Fibroblast of gingiva (primary cell): ENCODE results near the gene COL17A1.

ENCODE experiments used
- DNase-seq: peaks from one replicate; pipeline ENCODE4 v3.0.0-alpha.2; 2011; ENCODE audit warnings: low read depth

Gene COL17A1

GRCh38 chr10:104096692-104097091 lies 11.0 kb upstream of the COL17A1 start:
- no peak for DNase-seq

- DNase-seq = no peak
Observed at GRCh38 chr10:104092749-104093148, 7.1 kb upstream of the COL17A1 start.

GRCh38 chr10:104090611-104091010 lies 4.9 kb upstream of the COL17A1 start:
- no peak for DNase-seq

DNA sequence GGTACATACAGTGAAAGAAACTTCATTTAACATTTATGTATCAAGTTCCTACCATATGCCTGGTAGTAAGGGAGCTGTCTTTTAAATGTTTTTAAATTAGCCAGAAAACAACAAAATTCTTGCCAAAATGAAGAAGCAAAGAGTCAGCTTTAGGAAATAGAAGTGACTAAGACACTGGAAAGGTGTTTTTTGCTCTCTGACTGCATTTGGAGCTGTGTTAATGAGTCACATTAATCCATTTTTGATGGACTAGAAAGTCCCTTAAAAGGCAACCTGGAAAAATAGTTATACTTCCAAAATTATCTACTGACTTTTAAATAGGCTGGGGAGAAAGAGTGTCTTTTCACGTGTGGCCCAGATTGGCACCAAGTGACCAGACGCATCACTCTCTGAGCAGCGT lies 3.9 kb upstream of the COL17A1 start:
- no peak for DNase-seq

- no peak for DNase-seq
Observed at GRCh38 chr10:104088239-104088638, 2.6 kb upstream of the COL17A1 start.

- DNase-seq = no peak
Observed at GRCh38 chr10:104084482-104085142, 1.1 kb downstream of the COL17A1 start.

DNA sequence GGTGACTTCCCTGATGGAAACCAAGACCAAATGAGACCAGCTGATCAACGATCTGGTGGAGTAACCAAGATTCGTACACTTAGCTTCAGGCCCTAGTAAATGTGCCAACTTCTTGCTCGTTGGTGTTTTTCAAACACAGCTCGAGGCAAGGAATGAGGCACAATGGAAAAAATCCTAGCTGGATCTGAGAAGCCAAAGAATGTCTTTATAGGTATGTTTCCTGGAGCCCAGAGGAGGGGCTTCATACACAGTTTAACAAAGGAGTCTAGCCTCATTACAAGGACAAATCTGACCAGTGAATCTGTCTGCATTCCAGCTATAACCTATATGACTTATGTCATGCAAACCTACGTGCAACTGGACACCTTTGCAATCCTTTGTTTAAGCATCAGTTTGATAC lies 3.7 kb downstream of the COL17A1 start:
- DNase-seq = no peak

DNA sequence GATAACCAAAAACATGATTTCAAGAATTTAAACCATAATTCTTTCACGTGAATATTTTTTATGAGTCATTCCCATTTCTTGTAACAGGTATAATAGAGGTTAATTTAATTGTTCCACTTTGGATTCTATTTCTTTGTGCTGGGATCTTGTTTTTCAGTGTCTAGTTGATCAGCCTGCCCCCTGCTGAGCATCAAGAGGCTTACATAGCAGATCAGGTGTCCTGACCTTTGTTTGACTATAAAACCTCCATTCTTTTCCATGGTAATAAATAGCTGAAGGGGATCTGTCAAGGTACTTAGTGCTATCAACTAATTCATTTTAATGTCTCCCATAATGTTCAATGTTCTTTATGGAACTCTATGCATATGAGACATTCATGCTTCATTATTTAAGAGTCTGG lies 4.9 kb downstream of the COL17A1 start:
- no peak for DNase-seq

- DNase-seq = no peak
Observed at GRCh38 chr10:104077663-104078151, 8.0 kb downstream of the COL17A1 start.

GRCh38 chr10:104077247-104077646 lies 8.4 kb downstream of the COL17A1 start:
- peak; percentile 8 for DNase-seq

DNA sequence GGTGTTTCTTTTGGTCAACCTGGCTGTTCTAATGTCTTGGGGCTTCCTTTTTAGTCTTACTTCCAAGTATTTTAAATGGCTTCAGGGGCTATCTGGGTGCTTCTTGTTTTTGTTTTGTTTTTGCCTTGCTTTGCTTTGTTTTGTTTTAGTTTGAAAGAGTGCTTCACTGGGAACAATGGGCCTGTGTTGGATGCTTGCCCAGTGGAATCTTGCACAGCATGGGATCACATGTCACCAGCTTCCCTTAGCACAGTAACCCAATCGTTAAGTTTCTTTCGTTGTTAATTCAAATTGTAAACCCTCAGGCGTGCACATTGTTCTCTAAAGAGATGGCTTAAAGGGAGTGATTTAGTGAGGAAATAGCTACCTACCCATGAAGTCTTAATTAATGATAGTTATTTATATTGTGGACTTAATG lies 8.9 kb downstream of the COL17A1 start:
- peak; percentile 71 for DNase-seq

- no peak for DNase-seq
Observed at GRCh38 chr10:104074505-104074904, 11.2 kb downstream of the COL17A1 start.

DNA sequence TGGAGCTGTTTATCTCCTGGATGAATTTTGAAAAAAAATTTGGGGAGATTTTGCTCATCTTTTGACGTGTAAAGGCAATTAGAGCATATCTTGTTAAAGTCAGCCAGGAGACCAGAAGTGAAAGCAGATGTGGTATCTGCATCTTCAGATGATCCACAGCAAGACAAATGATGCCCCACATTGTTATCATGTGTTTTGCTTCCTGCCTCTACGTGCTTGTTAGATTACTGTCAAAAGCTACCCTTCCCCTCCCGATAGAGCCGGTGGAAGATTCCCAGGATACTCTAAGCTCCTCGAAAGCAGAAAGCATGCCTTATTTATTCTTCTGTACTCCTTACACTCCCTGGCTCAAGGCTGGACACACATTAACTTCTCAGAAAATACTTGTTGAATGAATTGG lies 12.9 kb downstream of the COL17A1 start:
- DNase-seq = no peak

- DNase-seq = no peak
Observed at GRCh38 chr10:104069613-104070012, 16.1 kb downstream of the COL17A1 start.

- DNase-seq = no peak
Observed at GRCh38 chr10:104067525-104067924, 18.2 kb downstream of the COL17A1 start.

- no peak for DNase-seq
Observed at GRCh38 chr10:104066945-104067344, 18.7 kb downstream of the COL17A1 start.

DNA sequence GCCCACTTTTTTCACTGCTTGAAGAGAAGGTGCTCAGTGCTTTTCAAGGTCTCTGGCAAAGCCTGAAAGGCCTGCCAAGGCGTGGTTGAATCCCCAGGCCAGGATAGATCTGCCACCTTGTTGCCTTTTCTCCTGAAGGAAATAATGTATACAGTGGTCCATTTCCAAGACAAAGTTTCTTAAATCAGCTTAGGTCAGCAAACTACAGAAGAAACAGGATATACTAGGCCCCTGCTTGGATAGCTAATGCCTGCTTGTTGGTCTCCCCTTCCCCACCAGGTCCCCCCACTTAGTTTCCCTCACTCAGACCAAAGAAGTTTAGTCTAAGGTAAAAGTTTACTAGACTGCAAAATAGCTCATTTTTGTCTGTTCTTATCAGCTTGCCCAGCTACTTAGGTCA lies 19.9 kb downstream of the COL17A1 start:
- DNase-seq = no peak

DNA sequence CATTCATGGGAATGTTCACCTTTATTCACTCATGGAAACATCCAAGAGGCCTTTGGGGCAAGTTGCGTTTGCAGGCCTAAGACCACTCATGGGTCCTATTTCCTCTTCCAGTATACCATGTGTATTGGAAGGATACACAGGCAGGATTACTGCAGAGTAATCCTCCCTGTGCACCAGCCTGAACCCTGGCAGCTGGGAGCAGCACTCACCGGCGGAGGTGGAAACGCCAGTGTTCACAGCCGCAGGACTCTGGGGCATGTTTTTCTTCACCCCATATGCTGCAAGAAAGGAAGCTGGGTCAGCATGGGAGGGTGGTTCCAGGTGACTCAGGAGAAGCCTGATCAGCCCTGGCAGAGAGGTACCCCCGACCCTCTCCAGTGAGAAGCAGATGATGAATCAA lies 24.5 kb downstream of the COL17A1 start:
- no peak for DNase-seq

DNA sequence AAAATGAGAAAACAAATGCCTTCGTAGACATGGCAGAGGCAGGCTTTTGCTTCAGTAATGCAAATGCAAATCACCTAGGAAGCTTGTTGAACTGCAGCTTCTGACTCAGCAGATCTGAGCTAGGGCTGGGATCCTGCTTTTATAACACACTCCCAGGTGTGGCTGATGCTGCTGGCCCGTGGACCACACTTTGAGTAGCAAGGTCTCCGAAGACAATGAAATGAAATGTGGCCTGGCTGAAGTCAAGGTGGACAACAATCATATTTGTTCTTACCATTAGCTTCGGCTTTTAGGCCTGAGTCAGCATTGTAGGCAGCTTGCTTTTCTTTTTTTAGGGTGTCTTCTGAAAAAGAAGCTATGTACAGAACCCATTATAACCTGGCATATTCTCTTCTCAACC lies 26.3 kb downstream of the COL17A1 start:
- no peak for DNase-seq

- DNase-seq = no peak
Observed at GRCh38 chr10:104057717-104058116, 28.0 kb downstream of the COL17A1 start.

GRCh38 chr10:104056619-104057273 lies 28.9 kb downstream of the COL17A1 start:
- DNase-seq = no peak

DNA sequence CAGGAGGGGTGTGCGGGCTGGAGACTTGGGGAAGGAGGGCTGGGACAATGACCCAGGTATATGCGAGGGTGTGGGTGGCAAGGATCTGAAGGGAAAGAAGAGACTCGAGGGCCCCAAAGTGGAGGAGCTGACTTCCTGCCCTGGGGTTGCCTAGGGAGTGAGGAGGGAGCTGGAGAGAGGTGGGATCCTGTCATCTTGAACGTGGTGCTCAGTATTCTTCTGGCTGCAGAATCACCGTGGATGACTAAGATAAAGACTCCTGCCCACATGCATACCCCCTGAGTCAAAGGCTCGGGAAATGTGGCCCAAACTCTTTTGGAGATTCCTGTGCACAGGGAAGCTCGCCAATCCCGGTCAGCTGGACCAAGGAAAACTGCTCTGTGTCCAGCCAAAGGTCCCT lies 31.2 kb downstream of the COL17A1 start:
- no peak for DNase-seq

GRCh38 chr10:104053201-104053600 lies 32.5 kb downstream of the COL17A1 start:
- DNase-seq = no peak

DNA sequence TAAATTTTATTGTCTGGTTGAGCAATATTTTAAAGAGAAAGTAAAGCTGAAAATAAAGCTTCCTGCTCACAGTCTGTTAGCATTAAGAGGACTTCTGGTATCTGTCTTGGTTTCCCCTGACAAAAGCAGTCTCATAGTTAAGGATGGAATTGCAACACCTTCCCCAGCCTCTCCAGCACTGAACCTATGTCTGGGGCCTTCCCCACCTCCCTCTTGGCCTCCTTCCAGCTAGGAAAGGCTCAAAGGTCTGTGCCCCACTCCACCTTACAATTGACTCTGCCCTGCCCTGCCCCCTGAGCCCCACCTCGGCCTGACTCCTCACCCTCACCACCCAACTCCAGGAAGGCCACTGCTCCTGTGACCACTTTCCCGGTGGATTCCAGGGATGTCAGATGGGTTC lies 33.2 kb downstream of the COL17A1 start:
- DNase-seq = no peak
